ENCODE data around the gene SCARB1.
"Not testable (repeated sequence)": the region's sequence is repeated elsewhere in the genome, so short reads cannot be mapped to it uniquely, and the experiment has no call there.

- TF ChIP-seq RERE (CRISPR knock-in tag; IDR thresholded peaks at IDR 0.05; ENCODE audit: low read depth); THAP7 (CRISPR knock-in tag; IDR thresholded peaks at IDR 0.05); STAG1 (CRISPR knock-in tag; IDR thresholded peaks at IDR 0.05); ZNF160 (CRISPR knock-in tag; IDR thresholded peaks at IDR 0.05); CTCF (CRISPR knock-in tag; IDR thresholded peaks at IDR 0.05); ZNF431 (CRISPR knock-in tag; IDR thresholded peaks at IDR 0.05; ENCODE audit: borderline replicate concordance, low read depth); MAX (IDR thresholded peaks at IDR 0.05); SSRP1 (CRISPR knock-in tag; IDR thresholded peaks at IDR 0.05); ATF2 (CRISPR knock-in tag; IDR thresholded peaks at IDR 0.05); POLR2A (IDR thresholded peaks at IDR 0.05; ENCODE audit: insufficient read depth in 1 of 2, low read depth in 2 of 2, low read length in 2 of 2); MAZ (IDR thresholded peaks at IDR 0.05; ENCODE audit: borderline replicate concordance, low read depth, low read length); MAZ (CRISPR knock-in tag; IDR thresholded peaks at IDR 0.05; ENCODE audit: low read depth); KLF12 (CRISPR knock-in tag; IDR thresholded peaks at IDR 0.05; ENCODE audit: borderline replicate concordance); MEIS1 (CRISPR knock-in tag; IDR thresholded peaks at IDR 0.05; ENCODE audit: borderline replicate concordance): not testable (repeated sequence)
Measured at GRCh38 chr12:124880335-124880734, 16.7 kb upstream of the SCARB1 start.
